Lung (tissue), 12 donors: ENCODE measurements around the gene OSBPL6. TPM values are rescaled to one million over a fixed set of nuclear protein-coding genes. Genes with fewer than 3 reads are reported as not detected.
"Not testable (repeated sequence)": the region's sequence is repeated elsewhere in the genome, so short reads cannot be mapped to it uniquely, and the experiment has no call there.

Experiments used
- ATAC-seq: fragments of 200-7000 bp; cut with Tn5 transposase; one replicate; pipeline ENCODE4 v1.9.1; 2020; ENCODE audit warnings: moderate number of reproducible peaks; ENCODE audit not compliant: insufficient read depth, low FRiP score
- DNase-seq, 3 donors: peaks; one replicate each; pipeline ENCODE4 v3.0.0-alpha.2; 2013 to 2017
- H3K27ac ChIP-seq, 2 donors: one replicate each; pipeline ENCODE4 v1.5.1; 2013; ENCODE audit warnings: mild to moderate bottlenecking in 2 of 2, moderate library complexity in 2 of 2, control low read depth in 1 of 2, inconsistent platforms in 1 of 2, low read depth in 1 of 2, low read length in 1 of 2
- H3K27me3 ChIP-seq, 3 donors: one replicate each; pipeline ENCODE4 v1.5.1; 2013; ENCODE audit warnings: low read length in 2 of 3; ENCODE audit not compliant: control insufficient read depth in 3 of 3, insufficient read depth in 3 of 3
- H3K36me3 ChIP-seq, 4 donors: one replicate each; pipeline ENCODE4 v1.5.1; 2013; ENCODE audit warnings: low read length in 4 of 4, mild to moderate bottlenecking in 1 of 4, moderate library complexity in 1 of 4; ENCODE audit not compliant: control insufficient read depth in 4 of 4, insufficient read depth in 4 of 4
- H3K4me1 ChIP-seq, 5 donors: one replicate each; pipeline ENCODE4 v1.5.1; 2013; ENCODE audit warnings: low read length in 5 of 5, mild to moderate bottlenecking in 2 of 5, moderate library complexity in 1 of 5; ENCODE audit not compliant: control insufficient read depth in 5 of 5, insufficient read depth in 5 of 5
- H3K4me3 ChIP-seq: one replicate; pipeline ENCODE4 v1.5.1; 2013; ENCODE audit warnings: mild to moderate bottlenecking, control low read depth, moderate library complexity
- H3K9ac ChIP-seq, 2 donors: one replicate each; pipeline ENCODE4 v1.5.1; 2013; ENCODE audit warnings: low read length in 2 of 2, control low read depth in 1 of 2; ENCODE audit not compliant: insufficient read depth in 1 of 2
- H3K9me3 ChIP-seq, 4 donors: one replicate each; pipeline ENCODE4 v1.5.1; 2013; ENCODE audit warnings: low read length in 3 of 4, mild to moderate bottlenecking in 1 of 4, moderate library complexity in 1 of 4; ENCODE audit not compliant: control insufficient read depth in 4 of 4, insufficient read depth in 3 of 4
- CTCF ChIP-seq: IDR thresholded peaks from 2 replicates; pipeline ENCODE4 v1.5.1; 2012; ENCODE audit warnings: mild to moderate bottlenecking; ENCODE audit errors: control extremely low read depth, extremely low read depth
- WGBS, 2 donors: extraction: QIAGEN DNeasy Blood & Tissue Kit; methylation state at CpG; one replicate each; pipeline ENCODE4 v1.1.7; 2013; 5-methylcytosine and 5-hydroxymethylcytosine counted together
- polyA plus RNA-seq, 2 donors: library from polyadenylated mRNA; stranded (reverse); fragments of 200-250 nt; gene quantifications; one replicate each; pipeline ENCODE4 v1.2.1, GENCODE V29; 2013
- total RNA-seq, 2 donors: library from RNA; depleted of rRNA in 1 of 2; stranded (reverse); fragments of >200 nt in 1 of 2; gene quantifications; one replicate each; pipeline ENCODE4 v1.2.1, GENCODE V29; 2014 to 2021
- donor health status: control.
- donor health status: control.
- donor health status: Bipolar disorder and iron deficiency.
- donor health status: healthy.
- donor health status: DM: yes; HTN: yes; CAD: no.

The OSBPL6 gene
- total and polyA plus RNA-seq, 4 donors: 1.9 to 23.5 (median 7.8) TPM

GRCh38 chr2:178152977-178153376, 41.3 kb upstream of the OSBPL6 start:
- no peak overlapping the region for H3K27ac ChIP-seq
- H3K4me1 ChIP-seq: peaks cover 0 to 14% (median 0%) of the 10 kb centered on the region in 5 donors
- H3K9me3 ChIP-seq: no peaks in the 10 kb centered on the region
- TF ChIP-seq CTCF: no peak
- DNase-seq (no peak), ATAC-seq (no peak)
- WGBS, 2 donors: 0 to 85% methylated on average over 1 of the region's 1 CpG
- no peak overlapping the region for H3K4me3 ChIP-seq
- H3K9ac ChIP-seq: peak overlapping the region in 1 of 2 donors; percentile 24
- no peaks in the 10 kb centered on the region for H3K36me3 ChIP-seq
- no peaks in the 10 kb centered on the region for H3K27me3 ChIP-seq

GRCh38 chr2:178153878-178154277, 40.4 kb upstream of the OSBPL6 start:
- not testable (repeated sequence) for H3K9me3 ChIP-seq, DNase-seq, H3K36me3 ChIP-seq, H3K27ac ChIP-seq, H3K27me3 ChIP-seq, ATAC-seq, H3K4me3 ChIP-seq, H3K9ac ChIP-seq
- 87 to 89% methylated on average over 1 of the region's 1 CpG for WGBS, 2 donors
- H3K4me1 ChIP-seq: peaks cover 0 to 14% (median 0%) of the 10 kb centered on the region in 5 donors

- no peak overlapping the region for H3K4me3 ChIP-seq
These were observed 38.8 kb upstream of the OSBPL6 start for GRCh38 chr2:178155524-178155923.

GRCh38 chr2:178157574-178157973, 36.7 kb upstream of the OSBPL6 start:
- Histone ChIP-seq H3K27me3 (no peaks in the 10 kb centered on the region), H3K27ac (no peak overlapping the region), H3K9me3 (no peaks in the 10 kb centered on the region), H3K4me1 (peaks cover 0 to 13% (median 0%) of the 10 kb centered on the region in 5 donors), H3K4me3 (no peak overlapping the region), H3K9ac (no peak overlapping the region), H3K36me3 (no peaks in the 10 kb centered on the region)
- no peak for DNase-seq
- WGBS, 2 donors: 92 to 93% methylated on average over 5 of the region's 5 CpGs
- no peak for TF ChIP-seq CTCF
- ATAC-seq: no peak

More at GRCh38 chr2:178155524-178155923, 38.8 kb upstream of the OSBPL6 start:
- Histone ChIP-seq H3K9ac (no peak overlapping the region), H3K4me1 (peaks cover 0 to 17% (median 0%) of the 10 kb centered on the region in 5 donors), H3K27me3 (no peaks in the 10 kb centered on the region), H3K9me3 (no peaks in the 10 kb centered on the region), H3K27ac (no peak overlapping the region), H3K36me3 (no peaks in the 10 kb centered on the region)
- ATAC-seq (no peak), DNase-seq (no peak)
- WGBS, 2 donors: 94 to 97% methylated on average over 1 of the region's 1 CpG
- TF ChIP-seq CTCF: no peak
